Measurements from ENCODE around the gene TTC5.
A peak's percentile ranks its signal among the peaks of the same experiment; 100 is the strongest.
"Not testable (repeated sequence)": the region's sequence is repeated elsewhere in the genome, so short reads cannot be mapped to it uniquely, and the experiment has no call there.

Gene TTC5

GRCh38 chr14:20295067-20295466, 10.7 kb downstream of the TTC5 start:
- TF ChIP-seq POLR2AphosphoS5 (IDR thresholded peaks at IDR 0.05; ENCODE audit: low read depth, low read length) (no peak), TAF1 (IDR thresholded peaks at IDR 0.05; ENCODE audit: borderline replicate concordance, low read depth, low read length) (no peak), POLR2A (IDR thresholded peaks at IDR 0.05; ENCODE audit: low read depth, low read length) (no peak)
- DNase-seq (ENCODE audit: insufficient read length): no peak
- FAIRE-seq: peak; percentile 48

- no peak for FAIRE-seq
- no peak for TF ChIP-seq TAF1 (IDR thresholded peaks at IDR 0.05; ENCODE audit: borderline replicate concordance, low read depth, low read length)
- TF ChIP-seq POLR2A (IDR thresholded peaks at IDR 0.05; ENCODE audit: low read depth, low read length): no peak
- TF ChIP-seq POLR2AphosphoS5 (IDR thresholded peaks at IDR 0.05; ENCODE audit: low read depth, low read length): no peak
- no peak for DNase-seq (ENCODE audit: insufficient read length)
These were observed 11.1 kb downstream of the TTC5 start for GRCh38 chr14:20294636-20295035.

GRCh38 chr14:20281998-20282397, 23.8 kb downstream of the TTC5 start:
- FAIRE-seq; DNase-seq (ENCODE audit: insufficient read length): not testable (repeated sequence)

- FAIRE-seq; DNase-seq (ENCODE audit: insufficient read length): not testable (repeated sequence)
These were observed 25.5 kb downstream of the TTC5 start for GRCh38 chr14:20280265-20280664.

- peak; percentile 40 for FAIRE-seq
- DNase-seq (ENCODE audit: insufficient read length): no peak
- TF ChIP-seq POLR2AphosphoS5 (IDR thresholded peaks at IDR 0.05; ENCODE audit: low read depth, low read length) (no peak), TAF1 (IDR thresholded peaks at IDR 0.05; ENCODE audit: borderline replicate concordance, low read depth, low read length) (no peak), POLR2A (IDR thresholded peaks at IDR 0.05; ENCODE audit: low read depth, low read length) (no peak)
These were observed 27.3 kb downstream of the TTC5 start for GRCh38 chr14:20278414-20278813.

DNA sequence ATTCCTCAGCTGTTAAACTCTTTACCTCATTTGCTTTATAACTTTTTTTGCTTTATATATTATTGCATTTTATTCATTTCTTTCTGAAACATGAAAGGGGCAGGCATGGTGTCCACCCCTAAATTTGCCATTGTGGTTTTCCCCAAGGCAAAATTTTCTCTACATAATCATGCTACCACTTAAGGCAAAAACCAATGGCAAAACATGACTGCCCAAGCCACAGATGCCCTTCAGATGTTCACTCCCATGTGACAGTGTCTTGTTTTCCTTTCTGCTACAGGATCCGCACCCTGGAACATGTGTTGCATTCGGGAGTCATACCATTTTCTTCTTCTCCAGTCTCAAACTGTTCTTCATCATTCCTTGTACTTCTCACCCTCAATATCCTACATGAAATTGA, 28.3 kb downstream of the TTC5 start:
- TF ChIP-seq TAF1 (IDR thresholded peaks at IDR 0.05; ENCODE audit: borderline replicate concordance, low read depth, low read length): no peak
- no peak for FAIRE-seq
- no peak for DNase-seq (ENCODE audit: insufficient read length)

DNA sequence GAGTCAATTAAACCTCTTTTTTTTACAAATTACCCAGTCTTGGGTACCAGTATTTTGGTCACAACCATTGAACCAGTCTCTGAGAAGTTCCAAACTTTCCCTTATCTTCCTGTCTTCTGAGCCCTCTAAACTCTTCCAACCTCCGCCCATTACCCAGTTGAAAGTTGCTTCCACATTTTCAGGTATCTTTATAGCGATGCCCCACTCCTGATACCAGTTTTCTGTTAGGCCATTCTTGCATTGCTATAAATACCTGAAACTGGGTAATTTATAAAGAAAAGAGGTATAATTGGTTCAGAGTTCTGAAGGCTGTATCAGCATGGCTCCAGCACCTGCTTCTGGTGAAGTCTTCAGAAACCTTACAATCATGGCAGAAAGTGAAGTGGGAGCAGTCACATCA, 31.7 kb downstream of the TTC5 start:
- TF ChIP-seq POLR2AphosphoS5 (IDR thresholded peaks at IDR 0.05; ENCODE audit: low read depth, low read length) (no peak), TAF1 (IDR thresholded peaks at IDR 0.05; ENCODE audit: borderline replicate concordance, low read depth, low read length) (no peak), POLR2A (IDR thresholded peaks at IDR 0.05; ENCODE audit: low read depth, low read length) (no peak)
- FAIRE-seq (no peak), DNase-seq (ENCODE audit: insufficient read length) (no peak)

DNA sequence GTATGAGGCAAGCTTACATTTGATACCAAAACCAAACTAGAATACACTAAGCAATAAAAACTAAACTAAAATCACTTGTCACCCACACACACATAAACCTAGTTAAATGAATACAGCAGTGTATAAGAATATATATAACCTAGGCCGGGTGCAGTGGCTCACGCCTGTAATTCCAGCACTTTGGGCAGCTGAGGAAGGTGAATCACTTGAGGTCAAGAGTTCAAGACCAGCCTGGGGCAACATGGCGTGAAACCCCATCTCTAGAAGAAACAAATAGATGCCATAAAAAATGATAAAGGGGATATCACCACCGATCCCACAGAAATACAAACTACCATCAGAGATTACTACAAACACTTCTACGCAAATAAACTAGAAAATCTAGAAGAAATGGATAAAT, 41.4 kb downstream of the TTC5 start:
- DNase-seq (ENCODE audit: insufficient read length); FAIRE-seq: not testable (repeated sequence)

- FAIRE-seq: no peak
- no peak for DNase-seq (ENCODE audit: insufficient read length)
- TF ChIP-seq POLR2A (IDR thresholded peaks at IDR 0.05; ENCODE audit: low read depth, low read length) (no peak), POLR2AphosphoS5 (IDR thresholded peaks at IDR 0.05; ENCODE audit: low read depth, low read length) (no peak), TAF1 (IDR thresholded peaks at IDR 0.05; ENCODE audit: borderline replicate concordance, low read depth, low read length) (no peak)
These were observed 43.1 kb downstream of the TTC5 start for GRCh38 chr14:20262642-20263128.

DNA sequence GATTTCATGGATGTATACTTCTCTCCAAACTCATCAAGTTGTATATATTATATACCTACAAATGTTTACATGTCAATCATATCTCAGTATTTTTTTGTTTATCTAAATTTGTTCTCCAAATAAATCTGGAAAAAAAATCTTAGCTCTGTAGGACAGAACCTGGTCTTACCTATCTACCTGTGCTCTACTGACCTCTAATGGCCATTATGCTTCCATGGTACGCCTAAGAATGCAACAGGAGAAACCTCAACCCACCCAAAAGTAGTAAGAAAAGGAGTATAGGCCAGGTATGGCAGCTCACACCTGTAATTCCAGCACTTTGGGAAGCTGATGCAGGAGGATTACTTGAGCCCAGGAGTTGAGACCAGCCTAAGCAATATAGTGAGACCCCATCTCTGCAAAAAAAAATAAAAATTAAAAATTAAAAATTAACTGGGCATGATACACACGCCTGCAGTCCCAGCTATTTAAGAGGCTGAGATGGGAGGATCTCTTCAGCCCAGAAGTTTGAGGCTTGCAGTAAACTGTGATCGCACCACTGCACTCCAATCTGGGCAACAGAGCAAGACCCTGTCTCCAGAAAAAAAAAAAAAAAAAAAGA, 58.0 kb downstream of the TTC5 start:
- no peak for FAIRE-seq
- DNase-seq (ENCODE audit: insufficient read length): no peak
- no peak for TF ChIP-seq POLR2AphosphoS5 (IDR thresholded peaks at IDR 0.05; ENCODE audit: low read depth, low read length)

All from GM12892 (cell line).